Prostate gland (tissue), 2 donors: ENCODE measurements around the gene ULK4. TPM values are rescaled to one million over a fixed set of nuclear protein-coding genes. Genes with fewer than 3 reads are reported as not detected.
A peak's percentile ranks its signal among the peaks of the same experiment; 100 is the strongest.

Experiments
- DNase-seq: peaks from one replicate; pipeline ENCODE4 v3.0.0-alpha.2; 2019; ENCODE audit warnings: low spot score
- H3K27ac ChIP-seq, 2 donors: fragments of 200-600 bp; sonication (generic); 2 replicates each; pipeline ENCODE4 v1.5.1; 2017 to 2019
- H3K27me3 ChIP-seq: fragments of 200-600 bp; sonication (generic); replicated peaks from 2 replicates; pipeline ENCODE4 v1.5.1; 2019; ENCODE audit not compliant: insufficient read depth
- H3K36me3 ChIP-seq, 2 donors: fragments of 200-600 bp; sonication (generic); 1 replicate in 1 of 2; 2 replicates in 1 of 2; pipeline versions ENCODE4 v1.5.1 to v1.8.1; 2017 to 2019
- H3K4me1 ChIP-seq: fragments of 200-600 bp; sonication (generic); replicated peaks from 2 replicates; pipeline ENCODE4 v1.5.1; 2019
- H3K4me3 ChIP-seq, 2 donors: fragments of 200-600 bp; sonication (generic); 2 replicates each; pipeline ENCODE4 v1.5.1; 2017 to 2019
- H3K9me3 ChIP-seq: fragments of 200-600 bp; sonication (generic); 2 replicates; pipeline ENCODE4 v1.5.1; 2017
- CTCF ChIP-seq, 4 experiments: fragments of 200-600 bp in 2 of 4; fragments of 450-650 bp in 2 of 4; sonication (generic) in 2 of 4; IDR thresholded peaks; 1 replicate in 3 of 4; 2 replicates in 1 of 4; pipeline ENCODE4 v1.5.1; 2016 to 2019; ENCODE audit warnings: antibody characterized with exemption in 4 of 4, mild to moderate bottlenecking in 2 of 4, moderate library complexity in 2 of 4
- POLR2A ChIP-seq: fragments of 450-650 bp; IDR thresholded peaks from one replicate; pipeline ENCODE4 v1.6.1; 2016; ENCODE audit warnings: antibody characterized with exemption, mild to moderate bottlenecking
- POLR2AphosphoS5 ChIP-seq: sonication (generic); formaldehyde crosslinking; IDR thresholded peaks from one replicate; pipeline ENCODE4 v1.6.1; 2017; ENCODE audit warnings: antibody characterized with exemption
- WGBS: methylation state at CpG from one replicate; pipeline ENCODE4 v1.1.5; 2018; 5-methylcytosine and 5-hydroxymethylcytosine counted together
- intact Hi-C: fragments of 100-400 bp; cut with DNase I; formaldehyde crosslinking; loops from one replicate; pipeline ENCODE4 v1.14.2; 2022
- total RNA-seq, 2 donors: library from RNA; depleted of rRNA; stranded (reverse); fragments of >200 nt; gene quantifications; one replicate each; pipeline ENCODE4 v1.1.0, GENCODE V29; 2016

The ULK4 gene
- total RNA-seq, 2 donors from 2014 or later: 23.1 to 33.7 TPM

- no peaks in the 10 kb centered on the region for H3K27me3 ChIP-seq
- H3K4me3 ChIP-seq: no peak overlapping the region
- intact Hi-C loops: no loop called here
- H3K36me3 ChIP-seq: no peaks in the 10 kb centered on the region
- no peak overlapping the region for H3K27ac ChIP-seq
- no peak for DNase-seq
- TF ChIP-seq POLR2A: no peak
- no peak for TF ChIP-seq CTCF (IDR thresholded peaks at IDR 0.05)
- TF ChIP-seq POLR2AphosphoS5: no peak
- WGBS: 88% methylated on average over 7 of the region's 7 CpGs
- no peaks in the 10 kb centered on the region for H3K9me3 ChIP-seq
- H3K4me1 ChIP-seq: no peaks in the 10 kb centered on the region
These were observed 591.6 kb downstream of the ULK4 start for GRCh38 chr3:41370307-41370706.

DNA sequence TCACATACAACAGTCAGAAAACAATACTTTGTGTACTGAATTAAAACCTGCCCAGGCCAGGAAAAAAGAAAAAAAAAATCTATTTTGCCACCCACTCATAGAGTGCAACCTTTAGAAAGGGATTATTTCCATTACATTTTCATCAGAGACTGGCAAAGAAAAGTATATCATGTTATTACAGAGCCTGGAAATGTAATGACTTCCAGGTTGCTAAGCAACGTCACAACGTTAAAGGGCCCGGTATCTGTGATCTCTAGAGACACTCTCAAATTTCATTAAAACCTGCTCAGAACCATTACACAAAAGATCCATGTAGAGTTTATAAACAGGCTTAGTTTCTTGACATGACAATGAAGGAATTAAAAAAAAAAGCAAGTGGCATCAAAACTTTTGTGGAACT lies 592.1 kb downstream of the ULK4 start:
- H3K27me3 ChIP-seq: no peaks in the 10 kb centered on the region
- no peak overlapping the region for H3K4me3 ChIP-seq
- TF ChIP-seq CTCF (IDR thresholded peaks at IDR 0.05) (no peak), POLR2A (no peak), POLR2AphosphoS5 (peak; percentile 18)
- H3K9me3 ChIP-seq: no peaks in the 10 kb centered on the region
- no peak overlapping the region for H3K27ac ChIP-seq
- WGBS: 3% methylated on average over 3 of the region's 3 CpGs
- intact Hi-C loops: no loop called here
- no peaks in the 10 kb centered on the region for H3K36me3 ChIP-seq
- DNase-seq: peak; percentile 13
- no peaks in the 10 kb centered on the region for H3K4me1 ChIP-seq

- H3K27me3 ChIP-seq: no peaks in the 10 kb centered on the region
- 70% methylated on average over 1 of the region's 1 CpG for WGBS
- peak overlapping the region in 1 of 2 donors; percentile 24 for H3K27ac ChIP-seq
- H3K4me1 ChIP-seq: no peaks in the 10 kb centered on the region
- TF ChIP-seq POLR2AphosphoS5: no peak
- no peak for TF ChIP-seq CTCF (IDR thresholded peaks at IDR 0.05)
- TF ChIP-seq POLR2A: no peak
- no peaks in the 10 kb centered on the region for H3K9me3 ChIP-seq
- H3K36me3 ChIP-seq: no peaks in the 10 kb centered on the region
- intact Hi-C loops: no loop called here
- no peak for DNase-seq
- no peak overlapping the region for H3K4me3 ChIP-seq
These were observed 595.9 kb downstream of the ULK4 start for GRCh38 chr3:41365973-41366372.

GRCh38 chr3:41364736-41365135 lies 597.2 kb downstream of the ULK4 start:
- intact Hi-C loops: no loop called here
- TF ChIP-seq POLR2AphosphoS5 (no peak), CTCF (IDR thresholded peaks at IDR 0.05) (no peak), POLR2A (no peak)
- H3K4me3 ChIP-seq: no peak overlapping the region
- no peaks in the 10 kb centered on the region for H3K27me3 ChIP-seq
- WGBS: 18% methylated on average over 2 of the region's 2 CpGs
- H3K36me3 ChIP-seq: no peaks in the 10 kb centered on the region
- H3K9me3 ChIP-seq: no peaks in the 10 kb centered on the region
- no peaks in the 10 kb centered on the region for H3K4me1 ChIP-seq
- peak overlapping the region; percentile 44 to 49 for H3K27ac ChIP-seq
- DNase-seq: no peak

DNA sequence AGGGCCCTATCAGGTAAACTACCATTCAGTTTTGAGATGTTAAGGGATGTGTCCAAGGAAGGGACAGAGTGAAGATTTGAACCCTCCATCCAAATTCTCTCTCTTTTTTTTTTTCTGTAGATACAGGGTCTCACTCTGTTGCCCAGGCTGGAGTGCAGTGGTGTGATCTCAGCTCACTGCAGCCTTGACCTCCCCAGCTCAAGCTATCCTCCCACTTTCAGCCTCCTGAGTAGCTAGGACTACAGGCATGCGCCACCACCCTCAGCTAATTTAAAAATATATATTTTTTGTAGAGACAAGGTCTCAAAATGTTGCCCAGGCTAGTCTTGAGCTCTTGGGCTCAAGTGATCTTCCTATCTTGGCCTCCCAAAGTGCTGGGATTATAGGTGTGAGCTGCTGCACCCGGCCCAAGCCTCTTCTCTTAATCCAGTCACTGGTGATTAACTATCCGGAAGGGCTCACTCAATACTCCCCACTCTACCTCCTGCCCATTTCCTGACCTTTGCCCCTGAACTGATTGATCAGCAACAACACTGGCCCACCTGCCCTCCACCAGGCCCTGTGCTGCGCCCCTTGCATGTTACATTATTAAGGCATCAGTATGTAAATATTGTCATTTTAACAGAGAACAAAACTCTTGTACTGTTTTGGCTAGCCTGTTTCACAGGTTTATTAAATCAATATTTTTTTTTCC lies 597.9 kb downstream of the ULK4 start:
- Histone ChIP-seq H3K36me3 (no peaks in the 10 kb centered on the region), H3K27ac (peak overlapping the region in 1 of 2 donors; percentile 8), H3K9me3 (no peaks in the 10 kb centered on the region), H3K27me3 (no peaks in the 10 kb centered on the region), H3K4me3 (no peak overlapping the region), H3K4me1 (no peaks in the 10 kb centered on the region)
- TF ChIP-seq POLR2A (no peak), CTCF (IDR thresholded peaks at IDR 0.05) (no peak), POLR2AphosphoS5 (no peak)
- DNase-seq: no peak
- intact Hi-C loops: no loop called here
- WGBS: 79% methylated on average over 4 of the region's 4 CpGs
